SU-DHL-6 (cell line): ENCODE results near the gene INTS1.

Experiments
- H2AFZ ChIP-seq: fragments of 200-600 bp; sonication (generic); 2 replicates; pipeline ENCODE4 v1.6.1; 2014; ENCODE audit warnings: low read depth, mild to moderate bottlenecking, moderate library complexity, mixed read lengths, antibody characterized with exemption, low read length; ENCODE audit not compliant: severe bottlenecking
- H3F3A ChIP-seq: fragments of 200-600 bp; shearing (Covaris generic); 2 replicates; pipeline ENCODE4 v1.6.0; 2016; ENCODE audit warnings: antibody characterized with exemption, mild to moderate bottlenecking; ENCODE audit not compliant: insufficient read depth
- H3K27ac ChIP-seq: fragments of 200-600 bp; sonication (generic); 2 replicates; pipeline ENCODE4 v1.5.1; 2016; ENCODE audit warnings: low read depth, mild to moderate bottlenecking, low read length, moderate library complexity, mixed read lengths
- H3K27me3 ChIP-seq: fragments of 200-600 bp; sonication (generic), shearing (Covaris generic); 2 replicates; pipeline ENCODE4 v1.6.0; 2014; ENCODE audit warnings: mild to moderate bottlenecking, low read length
- H3K36me3 ChIP-seq: fragments of 200-600 bp; sonication (generic); 2 replicates; pipeline ENCODE4 v1.6.1; 2014; ENCODE audit warnings: mild to moderate bottlenecking, low read length, mixed read lengths
- H3K4me2 ChIP-seq: fragments of 300-600, 200-600 bp; shearing (Covaris generic), sonication (generic); 2 replicates; pipeline ENCODE4 v1.6.0; 2014; ENCODE audit warnings: low read length, low read depth, mild to moderate bottlenecking; ENCODE audit not compliant: poor library complexity, severe bottlenecking
- H3K4me3 ChIP-seq: fragments of 200-600 bp; sonication (generic); 2 replicates; pipeline ENCODE4 v1.5.1; 2014; ENCODE audit warnings: antibody characterized with exemption, low read length, mild to moderate bottlenecking, mixed read lengths; ENCODE audit not compliant: insufficient read depth, poor library complexity, severe bottlenecking
- H3K79me2 ChIP-seq: fragments of 200-600 bp; sonication (generic); 2 replicates; pipeline ENCODE4 v1.6.1; 2014; ENCODE audit warnings: mild to moderate bottlenecking, low read length, moderate library complexity; ENCODE audit not compliant: insufficient read depth
- H3K9ac ChIP-seq: fragments of 200-600 bp; sonication (generic); 2 replicates; pipeline ENCODE4 v1.7.0; 2014; ENCODE audit warnings: mild to moderate bottlenecking, low read length
- H3K9me2 ChIP-seq: fragments of 200-600 bp; sonication (generic); replicated peaks from 2 replicates; pipeline ENCODE4 v1.6.1; 2014; ENCODE audit warnings: low read length; ENCODE audit not compliant: insufficient read depth
- H3K9me3 ChIP-seq: fragments of 200-600 bp; sonication (generic); 2 replicates; pipeline ENCODE4 v1.6.1; 2014; ENCODE audit warnings: low read length, mixed read lengths; ENCODE audit not compliant: insufficient read depth
- H4K20me1 ChIP-seq: fragments of 200-600 bp; sonication (generic); 2 replicates; pipeline ENCODE4 v1.6.1; 2014; ENCODE audit warnings: low read depth, mild to moderate bottlenecking, antibody characterized with exemption, low read length, moderate library complexity, mixed read lengths
- CTCF ChIP-seq: fragments of 200-600 bp; sonication (generic); IDR thresholded peaks from one replicate; pipeline ENCODE4 v1.5.1; 2017; ENCODE audit warnings: antibody characterized with exemption, mild to moderate bottlenecking, low read length, moderate library complexity; ENCODE audit not compliant: insufficient read depth, poor library complexity, severe bottlenecking
- EZH2phosphoT487 ChIP-seq: fragments of 200-600 bp; sonication (generic), shearing (Covaris generic); conservative IDR thresholded peaks from 2 replicates; pipeline ENCODE4 v1.6.1; 2018; ENCODE audit warnings: mild to moderate bottlenecking, antibody characterized with exemption, low read length, moderate library complexity, mixed read lengths

Gene INTS1

DNA sequence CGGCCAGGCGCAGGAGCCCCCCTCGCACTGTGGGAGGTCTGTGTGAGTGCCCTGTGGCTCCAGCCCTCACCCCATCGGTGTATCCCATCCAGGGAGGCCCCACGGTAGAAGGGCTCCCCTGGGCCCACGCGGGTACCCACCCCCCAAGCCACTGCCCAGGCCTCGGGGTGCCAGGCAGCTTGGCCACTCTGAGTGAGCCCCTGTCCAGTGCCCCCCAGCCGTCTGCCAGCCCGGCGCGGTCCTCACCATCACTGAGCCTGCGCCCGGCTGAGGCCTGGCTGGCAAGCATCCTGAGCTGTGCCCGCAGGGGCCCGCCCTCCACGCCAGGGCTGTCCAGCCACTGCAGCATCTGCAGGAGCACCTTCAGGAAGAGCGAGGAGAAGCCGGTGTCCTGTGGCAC lies 25.7 kb downstream of the INTS1 start:
- TF ChIP-seq CTCF (no peak), EZH2phosphoT487 (no peak)
- Histone ChIP-seq H3K36me3 (no peaks in the 10 kb centered on the region), H2AFZ (no peak overlapping the region), H3K4me3 (no peak overlapping the region), H3K9me3 (no peaks in the 10 kb centered on the region), H3K4me2 (no peak overlapping the region), H4K20me1 (no peaks in the 10 kb centered on the region), H3K79me2 (no peaks in the 10 kb centered on the region), H3K27ac (no peak overlapping the region), H3F3A (no peaks in the 10 kb centered on the region; the same call in 1 of the 2 replicates), H3K27me3 (no peaks in the 10 kb centered on the region), H3K9me2 (no peaks in the 10 kb centered on the region), H3K9ac (no peak overlapping the region)

DNA sequence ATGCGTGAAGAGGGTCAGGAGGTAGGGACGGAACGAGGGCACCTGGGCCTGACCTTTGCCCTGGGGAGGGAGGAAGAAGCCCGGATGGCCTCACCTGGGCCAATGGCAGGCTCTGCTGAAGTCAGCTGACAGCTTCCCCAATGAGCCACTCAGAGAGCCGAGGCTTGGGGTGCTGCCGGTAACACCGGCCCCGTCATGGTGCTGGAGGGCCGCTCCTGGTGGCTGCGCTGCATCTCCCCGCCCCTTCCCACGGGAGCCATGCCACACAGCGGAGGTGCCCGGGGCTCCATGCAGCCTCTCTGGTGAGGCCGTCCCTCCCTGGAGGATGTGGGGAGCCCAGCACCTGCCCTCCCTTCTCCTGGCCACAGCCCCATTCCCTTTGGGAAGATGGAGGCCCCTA lies 27.3 kb downstream of the INTS1 start:
- H3K36me3 ChIP-seq, result no peaks in the 10 kb centered on the region
- H3K79me2 ChIP-seq, result no peaks in the 10 kb centered on the region
- no peak overlapping the region for H2AFZ ChIP-seq
- no peaks in the 10 kb centered on the region for H3K9me3 ChIP-seq
- no peak overlapping the region for H3K27ac ChIP-seq
- H4K20me1 ChIP-seq, result no peaks in the 10 kb centered on the region
- H3K9ac ChIP-seq, result no peak overlapping the region
- TF ChIP-seq EZH2phosphoT487 (no peak), CTCF (no peak)
- H3K4me2 ChIP-seq, result no peak overlapping the region
- no peak overlapping the region for H3K4me3 ChIP-seq
- no peaks in the 10 kb centered on the region; the same call in 1 of the 2 replicates for H3F3A ChIP-seq
- no peaks in the 10 kb centered on the region for H3K9me2 ChIP-seq
- H3K27me3 ChIP-seq, result no peaks in the 10 kb centered on the region

DNA sequence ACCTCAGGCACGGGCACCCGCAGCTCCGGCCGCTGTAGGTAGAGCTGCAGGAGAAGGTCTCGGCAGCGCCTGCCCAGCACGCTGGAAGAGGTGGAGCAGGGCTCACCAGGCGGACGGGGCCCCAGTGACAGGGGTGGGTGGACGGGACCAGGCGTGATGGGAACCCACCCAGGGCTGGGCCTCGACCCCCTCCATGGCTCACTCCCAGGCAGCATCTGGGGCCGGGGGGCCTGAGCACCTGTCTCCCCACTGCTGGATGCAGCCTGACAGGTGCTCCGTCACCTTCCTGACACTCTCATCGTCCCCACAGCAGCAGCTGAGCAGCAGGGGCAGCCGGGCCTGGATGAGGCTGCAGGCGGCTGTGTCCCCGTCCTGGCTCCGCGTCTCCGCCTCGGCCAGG lies 28.2 kb downstream of the INTS1 start:
- no peaks in the 10 kb centered on the region for H3K9me3 ChIP-seq
- H3K27ac ChIP-seq, result no peak overlapping the region
- H3K27me3 ChIP-seq, result no peaks in the 10 kb centered on the region
- no peaks in the 10 kb centered on the region; the same call in 1 of the 2 replicates for H3F3A ChIP-seq
- H4K20me1 ChIP-seq, result no peaks in the 10 kb centered on the region
- H3K4me3 ChIP-seq, result no peak overlapping the region
- TF ChIP-seq EZH2phosphoT487 (no peak), CTCF (no peak)
- H2AFZ ChIP-seq, result no peak overlapping the region
- H3K79me2 ChIP-seq, result no peaks in the 10 kb centered on the region
- no peaks in the 10 kb centered on the region for H3K36me3 ChIP-seq
- no peaks in the 10 kb centered on the region for H3K9me2 ChIP-seq
- no peak overlapping the region for H3K9ac ChIP-seq
- H3K4me2 ChIP-seq, result no peak overlapping the region

DNA sequence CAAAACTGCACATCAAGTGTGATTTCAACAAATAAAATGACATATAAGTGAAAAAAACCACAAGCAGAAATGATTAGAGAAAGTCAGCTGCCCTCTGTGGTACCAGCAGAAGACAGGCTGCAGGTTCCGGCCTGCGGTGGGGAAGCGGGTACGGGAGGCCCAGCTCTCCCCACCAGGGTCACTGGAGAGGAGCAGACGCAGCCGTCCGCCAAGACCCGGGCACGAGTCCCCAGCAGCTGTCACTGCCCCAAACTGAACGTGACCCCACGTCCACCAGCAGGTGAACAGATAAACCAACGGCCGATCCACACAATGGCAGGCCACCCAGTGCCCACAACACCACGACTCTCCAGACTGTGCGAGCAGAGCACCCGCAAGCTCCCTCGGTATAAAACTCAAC lies 28.8 kb downstream of the INTS1 start:
- Histone ChIP-seq H3K9me2 (no peaks in the 10 kb centered on the region), H2AFZ (no peak overlapping the region), H3K9me3 (no peaks in the 10 kb centered on the region), H3K27ac (no peak overlapping the region), H3K4me3 (no peak overlapping the region), H3K9ac (no peak overlapping the region), H3F3A (no peaks in the 10 kb centered on the region; the same call in 1 of the 2 replicates), H3K4me2 (no peak overlapping the region), H4K20me1 (no peaks in the 10 kb centered on the region), H3K27me3 (no peaks in the 10 kb centered on the region), H3K79me2 (no peaks in the 10 kb centered on the region), H3K36me3 (no peaks in the 10 kb centered on the region)
- TF ChIP-seq EZH2phosphoT487 (no peak), CTCF (no peak)
